Choroid plexus epithelial cell (primary cell): ENCODE results near the gene TTC7B.

Experiments used
- DNase-seq: peaks from one replicate; pipeline ENCODE4 v3.0.0-alpha.2; 2010; ENCODE audit warnings: low read depth
- H3K4me3 ChIP-seq: 2 replicates; pipeline ENCODE4 v1.5.1; 2011; ENCODE audit warnings: low read depth, mild to moderate bottlenecking, control low read depth, low read length, moderate library complexity
- CTCF ChIP-seq: conservative IDR thresholded peaks from 2 replicates; pipeline ENCODE4 v1.5.1; 2011; ENCODE audit warnings: low read depth, mild to moderate bottlenecking, control low read depth, inconsistent platforms, low read length, moderate library complexity

Gene TTC7B

DNA sequence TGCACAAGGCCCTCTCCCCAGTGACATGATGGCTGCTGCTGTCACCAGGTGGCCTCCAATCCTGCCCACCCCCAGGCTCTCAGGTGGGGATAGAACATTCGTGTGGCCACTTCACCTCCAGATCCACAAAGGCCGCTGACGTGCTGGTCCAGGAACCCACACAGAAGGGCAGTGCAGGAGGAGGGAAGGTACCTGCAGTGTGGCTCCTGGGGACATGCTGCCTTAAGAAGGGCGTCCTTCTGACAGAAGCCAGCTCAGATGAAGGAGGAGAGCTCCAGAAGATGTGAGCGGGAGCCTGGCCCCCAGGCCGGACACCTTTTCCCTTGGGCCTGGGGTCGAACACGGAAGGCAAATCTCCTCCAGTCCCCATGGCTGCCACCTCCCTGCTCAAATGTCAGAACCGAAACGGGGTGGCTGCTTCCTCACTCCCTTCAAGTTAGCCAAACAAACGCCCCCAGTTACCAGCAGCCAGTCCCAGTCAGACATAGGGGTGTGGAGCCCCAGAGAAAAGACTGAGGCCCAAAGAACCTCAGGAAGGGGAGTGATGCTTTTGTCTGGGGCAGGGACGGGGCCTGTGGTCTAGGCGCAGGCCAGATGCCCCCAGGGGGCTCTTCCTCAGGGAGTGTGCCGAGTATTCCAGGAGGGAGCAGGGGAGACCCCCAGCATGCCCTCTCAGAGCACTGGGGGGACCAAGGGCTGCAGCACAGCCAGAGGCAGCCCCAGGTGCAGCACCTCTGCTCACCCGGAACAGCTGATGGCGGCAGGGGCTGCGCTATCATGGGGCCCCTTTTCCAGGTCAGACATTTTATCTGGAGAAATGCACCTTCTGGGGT, 263.5 kb downstream of the TTC7B start:
- H3K4me3 ChIP-seq, result no peak overlapping the region
- DNase-seq, result no peak
- TF ChIP-seq CTCF, result no peak

GRCh38 chr14:90551733-90552464, 264.3 kb downstream of the TTC7B start:
- DNase-seq, result no peak
- H3K4me3 ChIP-seq, result no peak overlapping the region
- no peak for TF ChIP-seq CTCF

GRCh38 chr14:90551070-90551704, 265.0 kb downstream of the TTC7B start:
- DNase-seq, result peak; percentile 36
- H3K4me3 ChIP-seq, result no peak overlapping the region
- TF ChIP-seq CTCF, result no peak

DNA sequence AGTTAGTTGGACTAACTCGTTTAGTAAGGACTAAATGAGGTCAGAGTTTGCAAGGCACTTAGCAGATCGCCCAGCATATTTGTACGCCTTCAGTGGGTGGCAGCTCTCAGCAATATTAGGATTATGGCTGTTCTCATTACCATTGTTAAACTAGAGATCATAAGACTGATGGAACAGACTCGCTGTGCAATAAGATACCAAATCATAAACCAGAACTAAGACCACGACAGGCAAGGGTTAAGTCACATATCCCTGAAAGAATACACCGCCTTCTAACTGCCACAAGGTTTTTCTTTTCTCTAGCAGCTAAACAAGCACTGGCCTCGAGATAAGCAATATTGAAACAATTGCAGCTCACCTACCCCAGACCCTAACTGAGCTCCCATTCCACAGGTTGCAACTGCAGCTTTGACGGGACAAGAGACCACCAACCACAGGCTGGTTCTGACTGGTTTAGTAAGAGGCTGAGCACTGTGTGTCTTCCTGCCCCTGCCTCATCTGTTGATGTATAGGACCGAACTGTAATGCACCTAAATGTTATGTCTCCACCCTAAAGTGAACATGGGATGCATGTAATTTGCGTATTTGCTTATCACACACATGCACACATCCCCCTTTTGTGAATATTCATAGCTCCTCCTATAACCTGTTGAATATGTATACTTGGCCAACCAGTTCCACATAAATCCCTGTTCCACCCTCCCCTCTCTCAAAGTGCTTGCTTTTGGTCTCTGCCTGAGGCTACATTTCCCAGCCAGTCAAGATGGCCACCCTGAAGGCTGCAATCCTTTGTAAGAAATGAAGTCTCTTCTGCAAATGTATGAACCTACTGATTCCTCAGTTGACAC, 266.2 kb downstream of the TTC7B start:
- no peak for TF ChIP-seq CTCF
- DNase-seq, result no peak
- no peak overlapping the region for H3K4me3 ChIP-seq

- no peak overlapping the region for H3K4me3 ChIP-seq
- no peak for DNase-seq
- no peak for TF ChIP-seq CTCF
These were observed 267.8 kb downstream of the TTC7B start for GRCh38 chr14:90548455-90548854.

GRCh38 chr14:90547968-90548367, 268.3 kb downstream of the TTC7B start:
- H3K4me3 ChIP-seq, result no peak overlapping the region
- no peak for TF ChIP-seq CTCF
- no peak for DNase-seq
